ENCODE measurements around the gene LCE2B. TPM values are rescaled to one million over a fixed set of nuclear protein-coding genes. Genes with fewer than 3 reads are reported as not detected.
"Not testable (repeated sequence)": the region's sequence is repeated elsewhere in the genome, so short reads cannot be mapped to it uniquely, and the experiment has no call there.

LCE2B gene
- total RNA-seq (2016; rRNA removed; fragmentation: Illumina TruSeq; extraction: Trizol): not detected in 2 replicates
- total RNA-seq (2016; cell fraction: cytosol; rRNA removed; fragmentation: Illumina TruSeq; extraction: Trizol; ENCODE audit: low read depth): not detected in 2 replicates
- not detected in 2 replicates for total RNA-seq (2016; cell fraction: insoluble cytoplasmic fraction; rRNA removed; fragmentation: Illumina TruSeq; extraction: Trizol)
- total RNA-seq (2016; cell fraction: membrane; rRNA removed; fragmentation: Illumina TruSeq; extraction: Trizol): not detected in 2 replicates
- total RNA-seq (2016; cell fraction: nucleus; rRNA removed; fragmentation: Illumina TruSeq; extraction: Trizol): not detected in 2 replicates
- not detected in 2 replicates for polyA plus RNA-seq (2011; rRNA removed)
- not detected in 2 replicates for polyA plus RNA-seq (2011; cell fraction: cytosol; rRNA removed)
- not detected in 2 replicates for polyA plus RNA-seq (2011; cell fraction: nucleus; rRNA removed)
- not detected in 2 replicates for polyA plus RNA-seq (2012)
- polyA plus RNA-seq (2016; cell fraction: cytosol; fragmentation: Illumina TruSeq; extraction: Trizol; ENCODE audit: low read depth): not detected in 2 replicates
- polyA plus RNA-seq (2016; cell fraction: insoluble cytoplasmic fraction; fragmentation: Illumina TruSeq; extraction: Trizol; ENCODE audit: low read depth): not detected in 2 replicates
- polyA plus RNA-seq (2016; cell fraction: membrane; fragmentation: Illumina TruSeq; extraction: Trizol; ENCODE audit: low read depth): not detected in 2 replicates
- not detected in 2 replicates for polyA plus RNA-seq (2016; cell fraction: nucleus; fragmentation: Illumina TruSeq; extraction: Trizol; ENCODE audit: insufficient read depth, low read depth)
- polyA minus RNA-seq (2011; rRNA and poly(A)+ RNA removed; ENCODE audit: low replicate concordance): not detected in 2 replicates
- polyA minus RNA-seq (2011; cell fraction: cytosol; rRNA and poly(A)+ RNA removed): not detected in 2 replicates
- polyA minus RNA-seq (2011; cell fraction: nucleus; rRNA and poly(A)+ RNA removed): not detected in 2 replicates
- Bru-seq, nascent RNA: not detected
- BruChase-seq, experiment 1, labeled RNA remaining after a 6-hour chase: not detected
- not detected for BruChase-seq, experiment 2, labeled RNA remaining after a 2-hour chase
- long read RNA-seq, experiment 1: 0 reads
- long read RNA-seq, experiment 2: 0 reads

GRCh38 chr1:152685823-152686222, at the start of gene LCE2B:
Gene LCE2B (plus strand): TSS chr1:152686123. CDS start chr1:152686844, 721 bp downstream.
- BruUV-seq (replicated peaks); H3K27me3 ChIP-seq (ENCODE audit: control insufficient read depth in 1 of 2, insufficient read depth in 2 of 2, low read length in 2 of 2); DNase-seq (ENCODE audit: low spot score); H3K36me3 ChIP-seq (replicated peaks in 1 of 2; ENCODE audit: control insufficient read depth in 1 of 2, insufficient read depth in 2 of 2, low read length in 2 of 2); H3K9ac ChIP-seq (ENCODE audit: insufficient read depth, low read depth, low read length); H3K4me1 ChIP-seq (ENCODE audit: insufficient read depth, low read length); CTCF ChIA-PET (ENCODE audit: low intra/inter-chr PET ratio, low total read pairs); POLR2A ChIA-PET; H3K4me2 ChIP-seq (ENCODE audit: low read depth, low read length); H3K9me3 ChIP-seq (ENCODE audit: low read length); intact Hi-C loops (cut with micrococcal nuclease; ENCODE audit: unreplicated experiment); H3K79me2 ChIP-seq (ENCODE audit: insufficient read depth, low read length); H3K4me3 ChIP-seq (replicated peaks in 1 of 3; ENCODE audit: insufficient read depth in 1 of 3, low read depth in 2 of 3, low read length in 3 of 3); in situ Hi-C loops (cut with HindIII; ENCODE audit: extremely low pct_ligation_motif_present, low pct_unique_long_range_greater_than_20kb); ATAC-seq; FAIRE-seq; H2AFZ ChIP-seq (ENCODE audit: low read length); H3K27ac ChIP-seq (ENCODE audit: extremely low read length, insufficient read depth, low read length); H4K20me1 ChIP-seq (ENCODE audit: insufficient read depth, low read length): not testable (repeated sequence)
- WGBS (ENCODE audit: low lambda C conversion rate): 28% methylated on average over 2 of the region's 4 CpGs

GRCh38 chr1:152640351-152640750, 45.6 kb upstream of the LCE2B start:
- Histone ChIP-seq H2AFZ (ENCODE audit: low read length) (no peak overlapping the region), H3K27ac (ENCODE audit: extremely low read length, insufficient read depth, low read length) (no peak overlapping the region), H4K20me1 (ENCODE audit: insufficient read depth, low read length) (no peaks in the 10 kb centered on the region), H3K4me1 (ENCODE audit: insufficient read depth, low read length) (no peaks in the 10 kb centered on the region), H3K79me2 (ENCODE audit: insufficient read depth, low read length) (no peaks in the 10 kb centered on the region), H3K4me2 (ENCODE audit: low read depth, low read length) (no peak overlapping the region), H3K36me3 (replicated peaks in 1 of 2; ENCODE audit: control insufficient read depth in 1 of 2, insufficient read depth in 2 of 2, low read length in 2 of 2) (no peaks in the 10 kb centered on the region), H3K4me3 (replicated peaks in 1 of 3; ENCODE audit: insufficient read depth in 1 of 3, low read depth in 2 of 3, low read length in 3 of 3) (no peak overlapping the region), H3K27me3 (ENCODE audit: control insufficient read depth in 1 of 2, insufficient read depth in 2 of 2, low read length in 2 of 2) (no peaks in the 10 kb centered on the region), H3K9ac (ENCODE audit: insufficient read depth, low read depth, low read length) (no peak overlapping the region), H3K9me3 (ENCODE audit: low read length) (no peaks in the 10 kb centered on the region)
- WGBS (ENCODE audit: low lambda C conversion rate): 16% methylated on average over 1 of the region's 1 CpG
- intact Hi-C loops (cut with micrococcal nuclease; ENCODE audit: unreplicated experiment): no loop called here
- FAIRE-seq (no peak), DNase-seq (ENCODE audit: low spot score) (no peak), ATAC-seq (no peak)
- ChIA-PET CTCF (ENCODE audit: low intra/inter-chr PET ratio, low total read pairs) (no interaction called here), POLR2A (no interaction called here)
- in situ Hi-C loops (cut with HindIII; ENCODE audit: extremely low pct_ligation_motif_present, low pct_unique_long_range_greater_than_20kb): no loop called here
- no TSS peak for BruUV-seq (replicated peaks)
- TF ChIP-seq LCORL (IDR thresholded peaks at IDR 0.05) (no peak), LCORL (CRISPR knock-in tag; IDR thresholded peaks at IDR 0.05) (no peak), POGK (CRISPR knock-in tag; conservative IDR thresholded peaks at IDR 0.05) (no peak), TERF1 (CRISPR knock-in tag; IDR thresholded peaks at IDR 0.05) (no peak), HOXA5 (CRISPR knock-in tag; IDR thresholded peaks at IDR 0.05) (no peak), KDM3A (CRISPR knock-in tag; IDR thresholded peaks at IDR 0.05; ENCODE audit: low read depth) (no peak), RXRA (CRISPR knock-in tag; IDR thresholded peaks at IDR 0.05) (no peak), ZBTB3 (CRISPR knock-in tag; IDR thresholded peaks at IDR 0.05; ENCODE audit: borderline replicate concordance, low read depth) (no peak), PBX2 (CRISPR knock-in tag; IDR thresholded peaks at IDR 0.05) (no peak), ZKSCAN8 (CRISPR knock-in tag; IDR thresholded peaks at IDR 0.05; ENCODE audit: borderline replicate concordance) (no peak), PAX8 (CRISPR knock-in tag; IDR thresholded peaks at IDR 0.05; ENCODE audit: borderline replicate concordance) (no peak)
